OCI-LY7 (cell line): ENCODE data around the gene C20orf202.

Experiments used
- EZH2phosphoT487 ChIP-seq: fragments of 200-600 bp; sonication (generic); IDR thresholded peaks from 2 replicates; pipeline ENCODE4 v1.6.1; 2018; ENCODE audit warnings: low read depth, borderline replicate concordance, mild to moderate bottlenecking, mixed run types, antibody characterized with exemption, low read length, moderate library complexity, mixed read lengths
- TF ChIP-seq, protein P1 (sequence below): fragments of 200-600 bp; sonication (generic); conservative IDR thresholded peaks from 2 replicates; pipeline ENCODE4 v1.5.1; 2014; ENCODE audit warnings: mild to moderate bottlenecking, antibody characterized with exemption, low read length, moderate library complexity, mixed read lengths

DNA sequence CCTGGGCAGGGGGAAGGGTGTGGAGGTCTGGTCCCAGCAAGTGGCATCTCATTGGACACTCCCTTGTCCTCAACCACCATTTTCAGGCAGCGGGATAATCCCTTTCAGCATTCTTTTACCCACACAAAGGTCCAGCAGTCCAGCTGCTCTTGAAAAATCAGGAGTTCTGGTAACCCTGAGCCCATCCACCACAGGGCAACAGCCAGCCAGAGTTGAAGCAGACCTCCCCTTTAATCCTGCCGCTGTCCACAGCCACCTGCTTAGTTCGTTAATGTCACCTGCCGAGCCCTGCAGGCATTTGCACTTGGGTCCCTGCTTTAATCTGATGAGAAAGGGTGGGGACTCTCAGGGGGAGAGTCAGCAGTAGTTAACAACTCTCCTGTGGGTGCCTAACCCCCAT is 29.6 kb upstream of the C20orf202 start:
- TF ChIP-seq, protein P1, sequence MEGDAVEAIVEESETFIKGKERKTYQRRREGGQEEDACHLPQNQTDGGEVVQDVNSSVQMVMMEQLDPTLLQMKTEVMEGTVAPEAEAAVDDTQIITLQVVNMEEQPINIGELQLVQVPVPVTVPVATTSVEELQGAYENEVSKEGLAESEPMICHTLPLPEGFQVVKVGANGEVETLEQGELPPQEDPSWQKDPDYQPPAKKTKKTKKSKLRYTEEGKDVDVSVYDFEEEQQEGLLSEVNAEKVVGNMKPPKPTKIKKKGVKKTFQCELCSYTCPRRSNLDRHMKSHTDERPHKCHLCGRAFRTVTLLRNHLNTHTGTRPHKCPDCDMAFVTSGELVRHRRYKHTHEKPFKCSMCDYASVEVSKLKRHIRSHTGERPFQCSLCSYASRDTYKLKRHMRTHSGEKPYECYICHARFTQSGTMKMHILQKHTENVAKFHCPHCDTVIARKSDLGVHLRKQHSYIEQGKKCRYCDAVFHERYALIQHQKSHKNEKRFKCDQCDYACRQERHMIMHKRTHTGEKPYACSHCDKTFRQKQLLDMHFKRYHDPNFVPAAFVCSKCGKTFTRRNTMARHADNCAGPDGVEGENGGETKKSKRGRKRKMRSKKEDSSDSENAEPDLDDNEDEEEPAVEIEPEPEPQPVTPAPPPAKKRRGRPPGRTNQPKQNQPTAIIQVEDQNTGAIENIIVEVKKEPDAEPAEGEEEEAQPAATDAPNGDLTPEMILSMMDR: no peak
- TF ChIP-seq EZH2phosphoT487: no peak
